Measurements from ENCODE around the gene KIF18A.
"Not testable (repeated sequence)": the region's sequence is repeated elsewhere in the genome, so short reads cannot be mapped to it uniquely, and the experiment has no call there.

The KIF18A gene

DNA sequence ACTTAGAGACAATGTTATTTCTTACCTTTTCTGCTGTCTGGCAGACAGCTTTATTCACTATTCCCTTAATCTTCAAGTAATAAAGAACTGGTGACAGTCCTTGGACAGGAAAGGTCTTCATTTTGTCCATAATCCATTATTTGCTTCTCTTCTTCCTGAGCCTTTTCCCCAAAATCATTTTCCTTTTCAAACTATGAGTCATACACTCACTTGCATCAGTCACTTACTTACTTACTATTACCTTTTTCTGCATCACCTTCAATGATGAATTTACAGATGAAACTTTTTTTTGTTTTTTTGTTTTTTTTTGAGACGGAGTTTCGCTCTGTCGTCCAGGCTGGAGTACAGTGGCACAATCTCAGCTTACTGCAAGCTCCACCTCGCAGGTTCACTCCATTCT is 9.8 kb upstream of the KIF18A start:
- Mint-ChIP-seq H3K36me3 (ENCODE audit: low read depth) (peaks cover 31% of the 10 kb centered on the region), H3K4me3 (no peak overlapping the region), H3K9me3 (no peaks in the 10 kb centered on the region), H3K27ac (no peak overlapping the region), H3K4me1 (ENCODE audit: low read depth) (peaks cover 14% of the 10 kb centered on the region), H3K27me3 (no peaks in the 10 kb centered on the region)

DNA sequence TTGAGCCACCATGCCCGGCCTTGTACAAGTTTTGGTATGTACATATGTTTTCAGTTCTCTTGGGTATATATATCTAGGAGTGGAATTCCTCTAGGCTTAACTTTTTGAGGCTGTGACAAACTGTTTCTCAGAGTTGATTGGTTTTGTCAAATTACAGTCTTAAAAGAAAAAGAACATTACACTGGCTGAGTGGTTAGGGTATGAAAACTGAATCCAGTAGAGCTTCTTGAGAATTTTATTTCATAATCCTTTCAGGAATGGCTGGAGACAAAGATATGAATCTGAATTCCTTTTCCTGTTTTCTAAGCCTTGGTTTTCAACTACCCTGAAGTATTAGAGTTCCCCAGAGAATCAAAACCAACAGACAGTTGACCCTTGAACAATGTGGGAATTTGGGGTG is 6.8 kb upstream of the KIF18A start:
- H3K27ac Mint-ChIP-seq, result no peak overlapping the region
- no peak overlapping the region for H3K4me3 Mint-ChIP-seq
- peaks cover 41% of the 10 kb centered on the region for H3K36me3 Mint-ChIP-seq (ENCODE audit: low read depth)
- H3K9me3 Mint-ChIP-seq, result no peaks in the 10 kb centered on the region
- no peaks in the 10 kb centered on the region for H3K27me3 Mint-ChIP-seq
- peaks cover 37% of the 10 kb centered on the region for H3K4me1 Mint-ChIP-seq (ENCODE audit: low read depth)

DNA sequence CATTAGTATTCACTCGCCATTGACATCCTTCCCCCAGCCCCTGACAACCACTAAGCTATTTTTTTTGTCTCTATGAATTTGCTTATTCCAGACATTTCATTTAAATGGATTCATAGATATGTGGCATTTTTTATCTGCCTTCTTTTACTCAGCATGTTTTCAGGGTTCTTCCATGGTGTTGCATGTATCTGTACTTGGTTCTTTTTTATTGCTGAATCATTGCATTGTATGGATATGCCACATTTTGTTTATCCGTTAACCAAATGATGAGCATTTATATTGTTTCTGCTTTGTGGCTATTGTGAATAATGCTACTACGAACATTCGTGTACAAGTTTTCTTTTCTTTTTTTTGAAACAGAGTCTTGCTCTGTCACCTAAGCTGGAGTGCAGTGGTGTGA is 6.2 kb upstream of the KIF18A start:
- Mint-ChIP-seq H3K9me3 (no peaks in the 10 kb centered on the region), H3K4me1 (ENCODE audit: low read depth) (peaks cover 43% of the 10 kb centered on the region), H3K27ac (no peak overlapping the region), H3K36me3 (ENCODE audit: low read depth) (peaks cover 39% of the 10 kb centered on the region), H3K27me3 (no peaks in the 10 kb centered on the region), H3K4me3 (no peak overlapping the region)

DNA sequence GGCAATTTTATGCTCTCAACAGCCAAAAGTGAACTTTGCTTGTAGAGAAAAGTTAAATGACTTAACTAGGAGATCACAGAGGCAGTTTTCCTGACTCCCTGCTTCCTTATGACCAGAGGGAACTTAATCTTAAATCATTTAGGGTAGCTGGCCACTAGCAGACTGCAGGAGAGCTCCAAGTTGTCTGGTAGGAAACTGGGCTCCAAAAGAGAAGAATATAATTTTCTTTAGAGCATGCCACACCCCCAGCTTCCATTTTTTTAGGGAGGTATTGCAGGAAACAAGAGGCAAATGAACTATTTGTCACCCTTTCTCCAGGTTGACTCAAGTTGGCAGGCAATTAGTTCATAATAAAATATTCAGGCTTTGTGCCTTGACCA is 2.9 kb upstream of the KIF18A start:
- Mint-ChIP-seq H3K9me3 (no peaks in the 10 kb centered on the region), H3K4me1 (ENCODE audit: low read depth) (peaks cover 51% of the 10 kb centered on the region), H3K36me3 (ENCODE audit: low read depth) (peaks cover 30% of the 10 kb centered on the region), H3K27ac (peak overlapping the region; percentile 91), H3K27me3 (no peaks in the 10 kb centered on the region), H3K4me3 (peak overlapping the region; percentile 99)

DNA sequence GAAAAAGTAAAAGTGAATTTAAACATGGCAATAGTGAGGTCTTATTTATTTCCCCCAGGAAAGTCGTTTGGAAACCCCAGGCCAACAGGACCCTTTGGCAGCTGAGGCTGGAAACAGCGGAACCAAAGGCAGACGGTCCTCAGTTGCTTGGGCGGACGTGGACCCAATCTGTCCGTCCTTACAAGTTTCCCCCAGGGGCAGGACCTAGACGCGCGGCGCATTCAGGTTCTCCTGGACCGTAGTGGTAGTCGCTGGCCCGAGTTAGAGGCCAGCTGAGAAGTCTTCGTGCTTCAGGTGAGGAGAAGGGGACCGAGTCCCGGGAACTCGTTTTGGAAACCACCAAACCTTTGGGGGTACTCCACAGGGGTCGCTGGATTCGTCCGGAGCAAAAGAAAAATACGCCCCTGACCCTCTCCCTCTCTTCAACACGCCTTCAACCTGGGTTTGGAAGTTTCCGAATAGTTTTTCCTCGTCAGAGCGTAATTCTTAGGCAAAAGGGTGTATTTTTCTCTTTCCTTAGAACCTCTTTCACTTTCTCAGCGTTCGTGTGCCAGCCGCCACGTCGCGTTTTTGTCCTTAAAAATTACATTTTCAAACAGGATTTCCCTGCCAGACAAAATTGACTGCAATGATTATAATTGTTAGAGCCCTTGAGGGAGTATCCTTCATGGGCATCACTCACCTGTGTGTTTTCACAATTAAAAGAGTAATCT is 2.3 kb upstream of the KIF18A start:
- H3K4me3 Mint-ChIP-seq, result peak overlapping the region; percentile 99
- H3K27me3 Mint-ChIP-seq, result no peaks in the 10 kb centered on the region
- H3K9me3 Mint-ChIP-seq, result no peaks in the 10 kb centered on the region
- peak overlapping the region; percentile 91 for H3K27ac Mint-ChIP-seq
- H3K4me1 Mint-ChIP-seq (ENCODE audit: low read depth), result peaks cover 51% of the 10 kb centered on the region
- peaks cover 30% of the 10 kb centered on the region for H3K36me3 Mint-ChIP-seq (ENCODE audit: low read depth)

DNA sequence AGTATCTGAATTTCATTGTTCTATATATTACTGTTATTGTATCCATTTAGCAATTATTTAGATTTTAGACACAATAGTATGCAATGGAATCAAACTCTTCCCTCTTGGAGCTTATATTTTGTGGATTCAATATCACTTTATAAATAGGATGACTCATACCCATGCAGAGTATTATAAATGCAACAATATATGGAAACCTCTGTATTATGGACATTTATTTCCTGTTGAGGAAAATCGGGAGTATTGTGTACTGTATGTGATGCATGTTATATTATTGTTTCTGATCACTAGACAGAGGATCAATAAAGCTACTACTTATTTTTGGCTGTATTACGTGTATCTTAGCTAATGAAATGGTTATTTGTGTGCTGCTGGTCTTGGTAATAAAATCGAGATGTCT is 1.0 kb upstream of the KIF18A start:
- H3K27ac Mint-ChIP-seq, result peak overlapping the region; percentile 99
- H3K4me3 Mint-ChIP-seq, result peak overlapping the region; percentile 99
- H3K9me3 Mint-ChIP-seq, result no peaks in the 10 kb centered on the region
- peaks cover 51% of the 10 kb centered on the region for H3K4me1 Mint-ChIP-seq (ENCODE audit: low read depth)
- peaks cover 19% of the 10 kb centered on the region for H3K36me3 Mint-ChIP-seq (ENCODE audit: low read depth)
- H3K27me3 Mint-ChIP-seq, result no peaks in the 10 kb centered on the region

DNA sequence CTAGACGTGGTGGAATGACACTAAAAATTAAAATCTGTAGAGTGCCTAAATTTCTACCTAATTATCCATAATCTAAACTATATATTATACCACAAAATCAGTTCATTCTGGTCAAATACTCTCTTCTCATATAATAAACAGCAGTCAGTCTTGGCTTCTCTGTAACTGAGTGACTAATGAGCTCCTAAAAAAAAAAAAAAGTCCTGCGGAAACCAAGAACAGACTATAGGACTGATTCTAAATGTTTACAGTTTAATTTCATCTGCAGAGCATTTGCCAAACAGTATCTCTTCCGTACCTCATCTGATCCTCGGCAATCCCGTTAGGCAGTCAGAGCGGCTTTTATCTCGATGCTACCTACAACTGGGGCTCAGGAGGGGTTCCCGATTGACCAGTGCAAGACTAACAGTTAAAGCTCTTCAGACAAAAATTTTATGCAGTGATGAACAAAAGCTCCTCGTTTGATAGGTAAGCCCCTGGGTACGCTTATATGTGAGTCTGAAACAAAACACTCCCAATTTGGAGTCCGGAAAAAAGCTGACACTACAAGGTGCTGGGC is 686 bp downstream of the KIF18A start:
- Mint-ChIP-seq H3K36me3 (ENCODE audit: low read depth) (peaks cover 11% of the 10 kb centered on the region), H3K4me1 (ENCODE audit: low read depth) (peaks cover 47% of the 10 kb centered on the region), H3K9me3 (no peaks in the 10 kb centered on the region), H3K27me3 (no peaks in the 10 kb centered on the region), H3K4me3 (peak overlapping the region; percentile 99), H3K27ac (peak overlapping the region; percentile 99)

DNA sequence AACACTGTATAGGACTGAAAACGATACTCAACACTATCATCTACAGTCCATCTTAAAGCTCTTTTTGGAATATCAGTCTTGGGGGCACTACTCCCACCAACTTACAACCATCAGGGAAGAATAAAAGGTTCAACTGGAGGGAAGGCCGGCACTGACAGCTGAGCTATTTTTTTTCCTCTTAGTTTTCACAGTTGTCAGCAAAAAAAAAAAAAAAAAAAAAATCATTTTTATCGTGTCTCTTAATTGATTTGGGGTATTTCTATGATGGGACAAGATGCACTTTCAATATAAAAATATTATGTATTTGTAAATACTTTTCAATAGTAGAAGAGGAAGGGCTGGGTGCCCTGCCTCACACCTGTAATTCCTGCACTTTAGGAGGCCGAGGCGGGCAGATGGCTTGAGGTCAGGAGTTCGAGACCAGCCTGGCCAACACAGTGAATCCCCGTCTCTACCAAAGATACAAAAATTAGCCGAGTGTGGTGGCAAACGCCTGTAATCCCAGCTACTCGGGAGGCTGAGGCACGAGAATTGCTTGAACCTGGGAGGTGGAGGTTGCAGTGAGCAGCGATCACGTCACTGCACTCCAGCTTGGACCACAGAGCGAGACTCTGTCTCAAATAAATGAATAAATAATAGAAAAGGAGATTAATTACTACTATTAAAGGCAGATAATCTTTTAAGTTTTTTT is 1.5 kb downstream of the KIF18A start:
- Mint-ChIP-seq H3K4me3 (peak overlapping the region; percentile 99), H3K27ac (no peak overlapping the region), H3K4me1 (ENCODE audit: low read depth) (peaks cover 39% of the 10 kb centered on the region), H3K36me3 (ENCODE audit: low read depth) (peaks cover 6% of the 10 kb centered on the region), H3K9me3 (no peaks in the 10 kb centered on the region), H3K27me3 (no peaks in the 10 kb centered on the region)

DNA sequence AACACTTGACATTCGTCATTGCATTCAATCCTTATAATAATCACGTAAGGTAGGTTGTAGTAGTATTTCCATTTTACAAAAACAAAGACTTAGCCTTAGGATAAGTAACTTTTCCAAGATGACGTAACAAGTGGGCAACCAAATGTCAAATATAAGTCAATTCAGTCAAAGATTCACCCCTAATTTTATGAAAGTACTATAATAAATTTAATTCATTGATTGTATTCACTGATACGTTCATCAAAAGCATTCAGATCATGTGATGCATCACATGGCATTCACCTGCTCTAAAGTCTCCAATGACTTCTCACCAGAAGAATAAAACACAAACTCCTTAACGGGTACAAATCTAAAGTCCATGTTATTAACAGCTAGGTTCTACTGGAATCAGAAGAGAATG is 2.1 kb downstream of the KIF18A start:
- peaks cover 33% of the 10 kb centered on the region for H3K4me1 Mint-ChIP-seq (ENCODE audit: low read depth)
- no peaks in the 10 kb centered on the region for H3K9me3 Mint-ChIP-seq
- no peaks in the 10 kb centered on the region for H3K27me3 Mint-ChIP-seq
- H3K36me3 Mint-ChIP-seq (ENCODE audit: low read depth), result peaks cover 6% of the 10 kb centered on the region
- peak overlapping the region; percentile 99 for H3K4me3 Mint-ChIP-seq
- H3K27ac Mint-ChIP-seq, result no peak overlapping the region

DNA sequence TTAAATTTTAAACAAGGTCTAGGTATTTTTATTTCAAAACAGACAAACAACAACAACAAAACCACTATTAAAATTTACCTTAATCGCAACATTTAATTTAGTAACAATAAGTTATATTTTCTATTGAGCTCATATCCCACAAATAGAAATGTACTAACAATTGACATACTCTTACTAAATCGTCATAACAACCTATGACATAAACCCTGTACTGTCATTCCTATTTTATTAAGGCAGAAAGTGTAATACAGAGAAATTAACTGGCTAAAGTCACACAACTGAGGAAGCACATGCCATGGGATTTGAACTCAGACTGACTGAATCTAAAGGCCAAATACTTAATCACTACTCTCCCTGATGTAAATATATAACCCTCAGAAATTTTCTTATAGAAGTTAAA is 3.0 kb downstream of the KIF18A start:
- Mint-ChIP-seq H3K27me3 (no peaks in the 10 kb centered on the region), H3K27ac (no peak overlapping the region), H3K9me3 (no peaks in the 10 kb centered on the region), H3K4me3 (no peak overlapping the region), H3K36me3 (ENCODE audit: low read depth) (peaks cover 6% of the 10 kb centered on the region), H3K4me1 (ENCODE audit: low read depth) (peaks cover 27% of the 10 kb centered on the region)

DNA sequence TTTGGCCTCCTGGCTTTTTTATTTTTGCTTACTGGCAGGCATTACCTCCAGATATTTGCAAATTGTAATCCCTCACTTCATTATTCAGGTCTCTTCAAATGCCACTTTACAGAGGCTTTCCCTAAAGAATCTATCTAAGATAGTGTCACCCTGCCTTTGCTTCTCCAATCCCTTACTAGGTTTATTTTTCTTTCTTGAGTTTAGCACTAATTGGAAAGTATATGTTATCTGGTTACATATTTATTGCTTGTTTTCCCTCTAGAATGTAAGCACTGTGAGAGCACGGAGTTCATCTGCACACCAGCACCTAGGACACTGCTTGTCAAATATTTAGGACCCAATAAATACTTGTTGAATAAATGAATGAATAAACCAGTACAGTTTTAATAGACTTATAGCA is 3.5 kb downstream of the KIF18A start:
- Mint-ChIP-seq H3K27ac (no peak overlapping the region), H3K4me1 (ENCODE audit: low read depth) (peaks cover 21% of the 10 kb centered on the region), H3K9me3 (no peaks in the 10 kb centered on the region), H3K36me3 (ENCODE audit: low read depth) (peaks cover 6% of the 10 kb centered on the region), H3K27me3 (no peaks in the 10 kb centered on the region), H3K4me3 (no peak overlapping the region)

DNA sequence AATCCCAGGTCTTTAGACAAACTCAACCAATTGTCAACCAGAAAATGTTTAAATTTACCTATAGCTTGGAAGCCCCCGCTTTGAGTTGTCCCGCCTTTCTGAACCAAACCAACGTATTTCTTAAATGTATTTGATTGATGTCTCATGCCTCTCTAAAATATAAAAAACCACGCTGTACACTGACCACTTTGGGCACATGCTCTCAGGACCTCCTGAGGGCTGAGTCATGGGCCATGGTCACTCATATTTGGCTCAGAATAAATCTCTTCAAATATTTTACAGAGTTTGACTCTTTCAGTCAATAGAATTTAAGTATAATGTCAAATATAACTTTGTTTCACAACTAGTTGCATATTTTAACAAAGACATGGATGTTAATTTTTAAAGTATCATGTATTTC is 5.7 kb downstream of the KIF18A start:
- not testable (repeated sequence) for H3K4me3 Mint-ChIP-seq; H3K27me3 Mint-ChIP-seq; H3K27ac Mint-ChIP-seq; H3K9me3 Mint-ChIP-seq; H3K4me1 Mint-ChIP-seq (ENCODE audit: low read depth); H3K36me3 Mint-ChIP-seq (ENCODE audit: low read depth)

DNA sequence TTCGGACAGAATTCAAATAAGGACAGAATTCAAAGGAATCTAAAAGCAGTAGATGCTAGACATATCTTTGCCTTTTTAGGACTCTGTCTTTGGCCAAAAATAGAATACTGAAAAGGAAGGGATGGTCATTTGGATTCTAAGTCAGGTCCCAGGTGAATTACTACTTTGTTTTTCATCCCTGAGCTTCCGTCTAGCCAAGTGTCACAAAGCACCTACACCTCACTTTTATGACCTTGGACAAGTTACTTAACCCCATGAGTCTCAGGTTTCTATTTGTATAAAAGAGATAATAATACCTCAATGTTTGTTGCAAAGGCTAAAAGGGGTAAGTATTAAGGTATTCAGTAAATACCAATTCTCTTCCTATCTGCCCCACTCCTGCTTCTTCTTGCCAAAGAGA is 7.3 kb downstream of the KIF18A start:
- Mint-ChIP-seq H3K9me3 (no peaks in the 10 kb centered on the region), H3K36me3 (ENCODE audit: low read depth) (peaks cover 13% of the 10 kb centered on the region), H3K4me1 (ENCODE audit: low read depth) (no peaks in the 10 kb centered on the region), H3K27me3 (no peaks in the 10 kb centered on the region), H3K27ac (no peak overlapping the region), H3K4me3 (no peak overlapping the region)

DNA sequence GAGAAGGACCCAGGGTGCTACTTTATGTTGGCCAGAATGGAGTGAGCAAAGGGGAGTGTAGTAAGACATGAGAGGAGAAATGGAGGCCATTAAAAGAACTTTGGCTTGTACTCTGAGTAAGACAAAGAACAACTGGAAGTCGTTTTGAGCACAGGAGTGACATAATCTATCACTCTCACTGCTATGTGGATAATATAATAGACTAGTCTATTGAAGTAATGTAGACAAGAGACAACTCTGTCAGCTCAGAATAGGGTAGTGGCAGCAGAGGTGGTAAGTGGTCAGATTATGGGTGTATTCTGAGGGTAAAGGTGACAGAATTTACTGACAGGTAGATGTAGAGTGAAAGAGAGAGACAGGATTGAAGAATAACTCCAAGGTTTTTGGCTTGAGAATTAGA is 8.2 kb downstream of the KIF18A start:
- Mint-ChIP-seq H3K4me1 (ENCODE audit: low read depth) (no peaks in the 10 kb centered on the region), H3K9me3 (no peaks in the 10 kb centered on the region), H3K27me3 (no peaks in the 10 kb centered on the region), H3K36me3 (ENCODE audit: low read depth) (peaks cover 21% of the 10 kb centered on the region), H3K4me3 (no peak overlapping the region), H3K27ac (no peak overlapping the region)

DNA sequence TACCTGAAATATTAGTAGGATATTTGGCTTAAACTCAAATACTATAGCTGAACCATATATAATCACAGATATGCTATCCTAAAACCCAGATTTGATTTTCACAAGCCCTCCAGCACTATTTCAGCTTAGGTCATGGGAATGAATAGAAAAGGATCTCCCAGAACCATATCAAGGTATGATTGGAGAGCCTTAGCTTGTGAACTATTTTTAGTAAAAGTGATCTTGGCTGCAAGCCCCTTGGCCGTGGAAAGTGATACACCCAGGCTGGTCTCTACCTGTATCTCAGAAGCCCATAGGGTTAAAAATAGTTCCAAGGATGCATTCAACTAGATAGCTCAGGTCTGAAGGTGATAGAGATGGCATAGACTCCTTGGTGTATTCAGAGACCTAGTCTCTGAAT is 9.7 kb downstream of the KIF18A start:
- Mint-ChIP-seq H3K4me3 (no peak overlapping the region), H3K4me1 (ENCODE audit: low read depth) (no peaks in the 10 kb centered on the region), H3K36me3 (ENCODE audit: low read depth) (peaks cover 24% of the 10 kb centered on the region), H3K27ac (no peak overlapping the region), H3K27me3 (no peaks in the 10 kb centered on the region), H3K9me3 (no peaks in the 10 kb centered on the region)

DNA sequence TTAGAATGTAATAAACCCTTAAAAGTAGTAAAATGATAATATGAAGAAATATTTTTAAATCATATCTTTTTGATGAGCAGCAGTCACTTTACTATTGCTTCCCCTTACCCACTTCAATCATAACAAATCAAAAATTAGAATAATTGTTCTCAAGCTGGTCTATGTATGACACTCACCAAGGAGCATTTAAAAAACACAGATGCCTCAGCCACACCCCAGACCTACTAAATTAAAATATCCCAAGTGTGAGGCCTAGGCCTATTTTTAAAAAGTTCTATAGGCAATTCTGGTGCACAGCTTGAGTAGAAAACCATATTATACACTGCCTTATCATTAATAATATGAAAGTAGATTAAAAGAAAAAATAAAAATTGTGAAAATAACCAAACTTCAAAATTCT is 15.2 kb downstream of the KIF18A start:
- Mint-ChIP-seq H3K27ac (no peak overlapping the region), H3K4me1 (ENCODE audit: low read depth) (no peaks in the 10 kb centered on the region), H3K4me3 (no peak overlapping the region), H3K9me3 (no peaks in the 10 kb centered on the region), H3K27me3 (no peaks in the 10 kb centered on the region), H3K36me3 (ENCODE audit: low read depth) (peaks cover 31% of the 10 kb centered on the region)

Data from stimulated activated naive CD8-positive, alpha-beta T cell treated with anti-CD3 and anti-CD28 coated beads, Interleukin-15, Interleukin-2, amounts not matched to agents 100 ng/mL and 50 ng/mL, for 24 hours (primary cell).